VCaP (cell line): Measurements from ENCODE around the gene SPATA6.

Source experiments
- H3K27ac ChIP-seq: fragments of 450-650 bp; 2 replicates; pipeline ENCODE4 v1.5.1; 2017
- TF ChIP-seq, protein P1 (sequence below): fragments of 450-650 bp; conservative IDR thresholded peaks from 2 replicates; pipeline ENCODE4 v1.5.1; 2017; ENCODE audit warnings: mild to moderate bottlenecking, moderate library complexity

The SPATA6 gene

DNA sequence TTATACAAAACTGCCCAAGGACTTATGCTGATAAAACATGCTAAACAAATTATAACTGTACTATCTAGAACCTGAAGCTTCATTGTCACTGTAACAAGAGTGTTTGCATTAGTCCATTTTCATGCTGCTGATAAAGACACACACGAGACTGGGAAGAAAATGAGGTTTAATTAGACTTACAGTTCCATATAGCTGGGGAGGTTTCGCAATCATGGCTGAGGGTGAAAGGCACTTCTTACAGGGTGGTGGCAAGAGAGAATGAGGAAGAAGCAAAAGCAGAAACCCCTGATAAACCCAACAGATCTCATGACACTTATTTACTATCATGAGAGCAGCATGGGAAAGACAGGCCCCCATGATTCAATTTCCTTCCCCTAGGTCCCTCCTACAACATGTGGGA lies 100.4 kb downstream of the SPATA6 start:
- TF ChIP-seq, protein P1, sequence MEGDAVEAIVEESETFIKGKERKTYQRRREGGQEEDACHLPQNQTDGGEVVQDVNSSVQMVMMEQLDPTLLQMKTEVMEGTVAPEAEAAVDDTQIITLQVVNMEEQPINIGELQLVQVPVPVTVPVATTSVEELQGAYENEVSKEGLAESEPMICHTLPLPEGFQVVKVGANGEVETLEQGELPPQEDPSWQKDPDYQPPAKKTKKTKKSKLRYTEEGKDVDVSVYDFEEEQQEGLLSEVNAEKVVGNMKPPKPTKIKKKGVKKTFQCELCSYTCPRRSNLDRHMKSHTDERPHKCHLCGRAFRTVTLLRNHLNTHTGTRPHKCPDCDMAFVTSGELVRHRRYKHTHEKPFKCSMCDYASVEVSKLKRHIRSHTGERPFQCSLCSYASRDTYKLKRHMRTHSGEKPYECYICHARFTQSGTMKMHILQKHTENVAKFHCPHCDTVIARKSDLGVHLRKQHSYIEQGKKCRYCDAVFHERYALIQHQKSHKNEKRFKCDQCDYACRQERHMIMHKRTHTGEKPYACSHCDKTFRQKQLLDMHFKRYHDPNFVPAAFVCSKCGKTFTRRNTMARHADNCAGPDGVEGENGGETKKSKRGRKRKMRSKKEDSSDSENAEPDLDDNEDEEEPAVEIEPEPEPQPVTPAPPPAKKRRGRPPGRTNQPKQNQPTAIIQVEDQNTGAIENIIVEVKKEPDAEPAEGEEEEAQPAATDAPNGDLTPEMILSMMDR: no peak
- H3K27ac ChIP-seq: no peak overlapping the region

DNA sequence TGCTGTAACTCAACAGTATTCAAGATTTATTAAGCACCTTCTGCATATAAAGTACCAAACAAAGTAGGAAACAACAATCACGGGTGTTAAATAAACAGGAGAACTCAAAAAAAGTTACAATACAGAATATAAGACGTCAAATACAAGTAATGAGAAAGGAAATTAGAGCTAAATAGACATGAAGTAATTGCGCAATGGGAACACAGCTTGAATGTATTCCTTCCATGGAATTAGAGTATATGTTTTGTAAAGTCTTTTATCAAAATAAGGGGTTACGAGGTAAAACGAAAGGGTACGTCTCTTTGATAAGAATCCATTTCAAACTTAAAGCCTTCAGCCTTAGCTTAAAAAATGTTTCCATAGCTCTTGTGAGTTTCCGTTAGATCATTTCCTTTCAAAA lies 109.1 kb downstream of the SPATA6 start:
- TF ChIP-seq, protein P1: no peak
- no peak overlapping the region for H3K27ac ChIP-seq

DNA sequence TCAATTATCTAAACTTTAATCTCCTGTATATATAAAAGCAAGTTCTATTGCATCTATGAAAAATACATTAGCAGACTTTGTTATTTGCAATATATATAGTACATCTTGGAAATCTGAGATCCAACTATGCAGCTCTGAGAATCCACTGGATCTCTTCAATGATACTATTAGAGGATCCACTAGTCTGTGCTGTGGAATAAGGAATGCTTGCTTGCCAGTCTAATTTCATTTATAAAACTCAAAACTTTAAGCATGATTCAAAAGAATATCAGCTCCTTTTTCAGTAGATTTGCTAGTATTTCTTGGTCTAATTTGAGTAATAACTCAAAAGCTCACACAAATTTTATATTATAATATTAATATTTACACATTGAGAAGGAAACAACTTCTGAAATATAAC lies 115.1 kb downstream of the SPATA6 start:
- no peak overlapping the region for H3K27ac ChIP-seq
- TF ChIP-seq, protein P1: peak; percentile 61

DNA sequence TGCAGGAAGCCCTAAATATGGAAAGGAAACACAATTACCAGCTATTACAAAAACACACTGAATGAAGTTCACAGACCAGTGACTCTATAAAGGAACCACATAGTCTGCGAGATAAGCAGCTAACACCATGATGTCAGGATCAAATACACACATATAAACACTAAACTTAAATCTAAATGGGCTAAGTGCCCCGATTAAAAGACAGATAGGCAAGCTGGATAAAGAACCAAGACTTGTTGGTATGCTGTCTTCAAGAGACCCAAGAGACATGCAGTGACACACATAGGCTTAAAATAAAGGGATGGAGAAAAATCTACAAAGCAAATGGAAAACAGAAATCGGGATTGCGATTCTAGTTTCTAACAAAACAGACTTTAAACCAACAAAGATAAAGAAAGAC lies 127.6 kb downstream of the SPATA6 start:
- TF ChIP-seq, protein P1: no peak
- H3K27ac ChIP-seq: no peak overlapping the region

DNA sequence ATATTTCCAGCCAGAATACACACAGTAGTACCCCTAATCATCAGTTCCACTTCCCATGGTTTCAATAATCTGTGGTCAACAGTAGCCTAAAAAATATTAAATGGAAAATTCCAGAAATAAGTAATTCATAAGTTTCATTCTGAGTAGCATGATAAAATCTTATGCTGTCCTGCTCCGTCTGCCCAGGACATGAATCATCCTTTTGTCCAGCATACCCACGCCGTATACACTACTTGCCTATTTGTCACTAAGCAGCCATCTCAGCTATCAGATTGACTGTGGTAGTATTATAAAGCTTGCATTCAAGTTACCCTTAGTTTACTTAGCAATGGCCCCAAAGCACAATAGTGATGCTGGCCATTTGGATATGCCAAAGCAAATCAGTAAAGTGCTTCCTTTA lies 130.8 kb downstream of the SPATA6 start:
- no peak overlapping the region for H3K27ac ChIP-seq
- TF ChIP-seq, protein P1: no peak

DNA sequence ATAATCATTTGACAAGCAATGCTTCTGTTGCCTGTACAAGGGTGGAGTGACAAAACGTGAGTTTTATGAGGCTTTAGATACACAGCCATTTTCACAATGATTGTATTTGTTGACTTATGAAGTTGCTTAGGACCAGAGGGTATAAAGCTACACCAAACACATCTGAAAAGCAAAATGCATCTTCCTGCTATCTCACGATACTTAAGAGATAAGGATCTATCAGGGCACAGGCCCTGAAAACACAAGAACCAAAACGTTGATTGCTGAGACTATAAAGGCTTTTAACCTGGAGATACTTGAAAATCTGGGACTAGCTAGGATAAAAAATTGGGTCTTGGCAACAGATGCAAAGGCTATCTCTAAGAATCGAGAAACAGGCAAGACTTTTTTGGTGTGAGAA lies 133.7 kb downstream of the SPATA6 start:
- H3K27ac ChIP-seq: no peak overlapping the region; the same call in 1 of the 2 replicates
- TF ChIP-seq, protein P1: no peak

DNA sequence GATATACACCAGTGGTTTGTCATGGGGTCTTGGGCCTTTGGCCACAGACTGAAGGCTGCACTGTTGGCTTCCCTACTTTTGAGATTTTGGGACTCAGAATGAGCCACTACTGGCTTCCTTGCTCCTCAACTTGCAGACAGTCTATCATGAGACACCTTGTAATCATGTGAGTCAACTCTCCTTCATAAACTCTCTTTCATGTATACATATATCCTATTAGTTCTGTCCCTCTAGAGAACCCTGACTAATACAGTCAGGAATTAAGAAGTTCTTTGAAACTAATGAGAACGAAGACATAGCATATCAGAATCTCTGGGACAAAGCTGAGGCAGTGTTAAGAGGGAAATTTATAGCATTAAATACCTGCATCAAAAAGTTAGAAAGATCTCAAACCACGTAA lies 138.7 kb downstream of the SPATA6 start:
- H3K27ac ChIP-seq: no peak overlapping the region
- TF ChIP-seq, protein P1: no peak

DNA sequence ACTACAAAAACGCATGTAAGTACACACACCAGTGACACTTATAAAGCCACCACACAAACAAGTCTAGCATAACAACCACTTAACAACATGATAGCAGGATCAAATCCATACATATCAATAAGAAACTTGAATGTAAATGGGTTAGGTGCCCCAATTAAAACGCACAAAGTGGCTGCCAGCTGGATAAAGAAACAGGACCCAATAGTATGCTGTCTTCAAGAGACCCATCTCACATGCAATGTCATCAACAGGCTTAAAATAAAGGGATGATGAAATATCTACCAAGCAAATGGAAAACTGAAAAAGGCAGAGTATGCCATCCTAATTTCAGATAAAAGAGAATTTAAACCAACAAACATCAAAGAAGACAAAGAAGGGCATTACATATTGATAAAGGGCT lies 139.9 kb downstream of the SPATA6 start:
- no peak overlapping the region for H3K27ac ChIP-seq
- TF ChIP-seq, protein P1: no peak
